ENCODE data around the gene NME3.

The NME3 gene

DNA sequence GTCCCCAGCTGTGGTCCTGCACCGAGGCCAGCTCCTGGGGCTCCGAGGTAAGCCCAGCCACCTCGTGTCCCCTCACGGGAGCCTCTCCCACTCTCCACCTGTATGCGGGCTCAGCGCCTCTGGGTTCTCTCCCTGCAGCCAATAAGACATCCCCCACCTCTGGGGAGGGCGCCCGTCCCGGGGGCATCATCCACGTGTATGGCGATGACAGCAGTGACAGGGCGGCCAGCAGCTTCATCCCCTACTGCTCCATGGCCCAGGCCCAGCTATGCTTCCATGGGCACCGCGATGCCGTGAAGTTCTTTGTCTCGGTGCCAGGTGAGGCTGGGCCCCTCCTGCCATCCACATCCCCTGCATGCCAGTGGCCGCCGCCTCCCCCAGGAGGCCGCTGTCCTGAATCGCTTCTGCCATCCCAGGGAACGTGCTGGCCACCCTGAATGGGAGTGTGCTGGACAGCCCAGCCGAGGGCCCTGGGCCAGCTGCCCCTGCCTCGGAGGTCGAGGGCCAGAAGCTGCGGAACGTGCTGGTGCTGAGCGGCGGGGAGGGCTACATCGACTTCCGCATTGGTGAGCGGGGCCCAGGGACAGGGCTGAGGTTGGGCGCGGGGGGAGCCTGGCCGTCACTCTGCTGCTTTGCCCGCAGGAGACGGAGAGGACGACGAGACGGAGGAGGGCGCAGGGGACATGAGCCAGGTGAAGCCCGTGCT, 3.1 kb downstream of the NME3 start:
- DNase-seq, result no peak

DNA sequence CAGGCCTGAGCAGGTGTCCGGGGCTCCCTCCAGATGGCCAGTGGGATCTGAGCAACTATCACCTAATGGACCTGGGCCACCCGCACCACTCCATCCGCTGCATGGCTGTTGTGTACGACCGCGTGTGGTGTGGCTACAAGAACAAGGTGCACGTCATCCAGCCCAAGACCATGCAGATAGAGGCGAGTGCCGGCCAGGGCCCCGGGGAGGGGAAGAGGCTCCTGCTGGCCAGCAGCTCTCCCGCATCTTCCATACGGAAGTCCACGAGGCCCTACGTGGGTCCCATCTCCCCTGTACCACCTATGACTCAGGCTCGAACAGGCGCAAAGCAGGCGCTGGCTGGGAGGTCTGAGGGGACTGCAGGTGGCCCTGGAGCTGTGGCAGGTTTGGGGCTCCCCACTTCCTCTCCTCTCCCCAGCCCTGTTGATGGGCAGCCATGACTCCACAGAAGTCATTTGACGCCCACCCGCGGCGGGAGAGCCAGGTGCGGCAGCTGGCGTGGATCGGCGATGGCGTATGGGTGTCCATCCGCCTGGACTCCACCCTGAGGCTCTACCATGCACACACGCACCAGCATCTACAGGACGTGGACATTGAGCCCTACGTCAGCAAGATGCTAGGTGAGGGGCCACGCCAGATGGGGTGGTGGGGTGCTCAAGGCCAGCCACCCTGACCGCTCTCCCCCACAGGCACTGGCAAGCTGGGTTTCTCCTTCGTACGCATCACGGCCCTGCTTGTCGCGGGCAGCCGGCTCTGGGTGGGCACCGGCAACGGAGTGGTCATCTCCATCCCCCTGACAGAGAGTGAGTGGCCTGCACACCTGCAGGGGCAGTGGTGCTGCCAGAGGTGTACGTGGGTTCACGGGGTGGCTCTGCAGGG, 4.0 kb downstream of the NME3 start:
- DNase-seq, result no peak

DNA sequence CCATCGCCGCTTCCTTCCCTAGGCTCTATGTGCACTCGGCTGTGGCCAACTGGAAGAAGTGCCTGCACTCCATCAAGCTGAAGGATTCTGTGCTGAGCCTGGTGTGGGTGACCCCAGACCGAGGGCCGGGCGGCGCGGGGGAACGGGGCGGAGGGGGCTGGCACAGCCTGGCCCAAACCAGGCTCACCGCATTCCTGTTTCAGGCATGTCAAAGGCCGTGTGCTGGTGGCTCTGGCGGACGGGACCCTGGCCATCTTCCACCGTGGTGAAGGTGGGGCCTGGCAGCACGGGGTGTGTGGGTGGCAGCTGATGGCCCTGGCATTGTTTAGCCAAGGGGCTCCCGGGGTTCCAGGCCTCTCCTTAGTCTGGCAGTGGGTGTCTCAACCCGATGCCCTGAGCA, 4.6 kb downstream of the NME3 start:
- no peak for DNase-seq

DNA sequence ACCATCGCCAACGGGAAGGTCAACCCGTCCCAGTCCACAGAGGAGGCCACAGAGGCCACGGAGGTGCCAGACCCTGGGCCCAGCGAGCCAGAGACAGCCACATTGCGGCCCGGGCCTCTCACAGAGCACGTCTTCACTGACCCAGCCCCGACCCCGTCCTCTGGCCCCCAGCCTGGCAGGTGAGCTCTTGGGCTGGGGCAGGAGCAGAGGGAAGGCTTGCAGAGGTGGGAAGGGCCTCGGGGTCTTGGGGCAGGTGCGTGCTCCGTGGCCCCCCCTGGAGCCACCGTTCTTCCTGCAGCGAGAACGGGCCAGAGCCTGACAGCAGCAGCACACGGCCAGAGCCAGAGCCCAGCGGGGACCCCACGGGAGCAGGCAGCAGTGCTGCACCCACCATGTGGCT, 5.1 kb downstream of the NME3 start:
- no peak for DNase-seq

DNA sequence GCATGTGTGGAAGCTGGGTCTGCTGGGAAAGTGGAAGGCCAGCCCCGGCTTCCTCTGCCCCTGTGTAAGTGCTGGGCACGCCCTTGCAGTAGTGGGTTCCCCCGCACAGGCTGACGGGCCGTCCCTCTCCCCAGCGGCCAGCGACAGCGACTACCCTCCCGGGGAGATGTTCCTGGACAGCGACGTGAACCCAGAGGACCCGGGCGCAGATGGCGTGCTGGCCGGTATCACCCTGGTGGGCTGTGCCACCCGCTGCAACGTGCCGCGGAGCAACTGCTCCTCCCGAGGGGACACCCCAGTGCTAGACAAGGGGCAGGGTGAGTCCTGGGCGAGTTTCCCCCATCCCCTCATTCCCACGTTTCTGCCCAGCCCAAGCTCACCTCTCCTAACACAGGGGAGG, 5.5 kb downstream of the NME3 start:
- no peak for DNase-seq

DNA sequence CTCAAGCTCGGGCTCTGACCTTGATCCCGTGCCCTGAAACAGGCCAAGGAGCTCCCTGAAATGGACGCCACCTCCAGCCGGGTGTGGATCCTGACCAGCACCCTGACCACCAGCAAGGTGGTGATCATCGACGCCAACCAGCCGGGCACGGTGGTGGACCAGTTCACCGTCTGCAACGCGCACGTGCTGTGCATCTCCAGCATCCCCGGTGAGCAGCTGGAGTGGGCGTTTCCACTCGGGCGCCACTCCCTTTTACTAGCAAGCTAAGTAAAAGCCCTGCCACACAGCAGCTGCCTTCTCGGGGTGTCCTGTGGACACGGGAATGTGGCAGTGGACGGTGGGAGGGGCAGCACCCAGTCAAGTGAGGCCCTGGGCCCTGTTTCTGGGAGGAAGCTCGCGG, 6.4 kb downstream of the NME3 start:
- DNase-seq, result no peak

DNA sequence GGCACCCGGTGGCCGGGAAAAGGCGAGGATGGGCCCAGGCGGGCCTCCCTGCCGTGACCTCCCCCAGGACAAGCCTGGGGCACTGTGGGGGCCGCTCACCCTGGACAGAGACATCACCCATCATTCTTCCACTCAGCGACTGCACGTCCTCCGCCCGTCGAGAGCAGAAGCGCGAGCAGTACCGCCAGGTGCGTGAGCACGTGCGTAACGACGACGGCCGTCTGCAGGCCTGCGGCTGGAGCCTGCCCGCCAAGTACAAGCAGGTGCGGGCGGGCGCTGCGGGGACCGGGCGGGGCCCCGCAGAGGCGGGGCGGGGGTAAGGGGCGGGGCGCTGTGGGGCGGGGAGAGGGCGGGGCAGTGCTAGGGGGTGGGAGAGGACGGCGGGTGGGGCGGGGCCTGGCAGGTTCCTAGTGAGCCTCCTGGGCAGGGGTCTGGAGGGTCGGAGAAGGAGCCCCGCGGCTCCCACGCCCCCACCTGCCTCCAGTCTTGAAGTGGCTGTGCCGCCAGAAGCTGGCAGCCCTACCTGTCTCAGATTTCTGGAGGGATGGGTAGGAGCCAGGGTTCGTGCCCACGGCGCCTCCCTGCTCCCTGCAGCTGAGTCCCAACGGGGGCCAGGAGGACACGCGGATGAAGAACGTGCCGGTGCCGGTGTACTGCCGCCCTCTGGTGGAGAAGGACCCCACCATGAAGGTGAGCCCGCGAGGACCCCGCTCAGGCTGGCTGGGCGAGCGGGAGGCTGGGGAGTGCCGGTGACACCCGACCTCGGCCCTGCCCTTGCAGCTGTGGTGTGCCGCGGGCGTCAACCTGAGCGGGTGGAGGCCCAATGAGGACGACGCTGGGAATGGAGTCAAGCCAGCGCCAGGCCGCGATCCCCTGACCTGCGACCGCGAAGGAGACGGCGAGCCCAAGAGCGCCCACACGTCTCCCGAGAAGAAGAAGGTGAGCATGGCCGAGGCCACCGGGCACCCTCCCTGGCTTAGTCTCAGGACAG, 7.5 kb downstream of the NME3 start:
- no peak for DNase-seq

DNA sequence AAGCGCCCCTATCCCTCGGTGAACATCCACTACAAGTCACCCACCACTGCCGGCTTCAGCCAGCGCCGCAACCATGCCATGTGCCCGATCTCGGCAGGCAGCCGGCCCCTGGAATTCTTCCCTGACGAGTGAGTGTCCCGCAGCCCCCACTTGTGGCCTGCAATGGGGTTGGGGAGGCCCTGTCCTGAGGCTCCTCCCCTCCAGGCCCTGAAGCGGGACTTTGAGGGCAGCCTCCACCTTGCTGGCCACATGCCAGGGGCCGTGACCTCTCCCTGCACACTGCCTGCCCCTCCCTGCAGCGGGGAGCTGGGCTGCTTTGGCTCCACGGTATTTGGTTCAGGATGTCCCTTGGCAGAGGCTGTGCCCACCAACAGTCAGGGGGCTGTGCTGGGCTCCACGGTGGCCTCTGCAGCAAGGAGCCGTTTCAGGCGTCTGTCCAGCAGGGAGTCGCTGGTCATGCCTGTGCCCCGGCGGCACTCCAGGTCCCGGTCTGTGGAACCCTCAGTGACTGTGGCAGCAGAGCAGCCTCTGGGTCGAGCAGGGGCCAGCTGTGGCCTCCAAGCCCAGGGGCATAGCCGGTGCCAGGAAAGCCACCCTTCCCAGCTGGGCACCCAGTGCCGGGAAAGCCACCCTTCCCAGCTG, 8.3 kb downstream of the NME3 start:
- DNase-seq, result no peak

DNA sequence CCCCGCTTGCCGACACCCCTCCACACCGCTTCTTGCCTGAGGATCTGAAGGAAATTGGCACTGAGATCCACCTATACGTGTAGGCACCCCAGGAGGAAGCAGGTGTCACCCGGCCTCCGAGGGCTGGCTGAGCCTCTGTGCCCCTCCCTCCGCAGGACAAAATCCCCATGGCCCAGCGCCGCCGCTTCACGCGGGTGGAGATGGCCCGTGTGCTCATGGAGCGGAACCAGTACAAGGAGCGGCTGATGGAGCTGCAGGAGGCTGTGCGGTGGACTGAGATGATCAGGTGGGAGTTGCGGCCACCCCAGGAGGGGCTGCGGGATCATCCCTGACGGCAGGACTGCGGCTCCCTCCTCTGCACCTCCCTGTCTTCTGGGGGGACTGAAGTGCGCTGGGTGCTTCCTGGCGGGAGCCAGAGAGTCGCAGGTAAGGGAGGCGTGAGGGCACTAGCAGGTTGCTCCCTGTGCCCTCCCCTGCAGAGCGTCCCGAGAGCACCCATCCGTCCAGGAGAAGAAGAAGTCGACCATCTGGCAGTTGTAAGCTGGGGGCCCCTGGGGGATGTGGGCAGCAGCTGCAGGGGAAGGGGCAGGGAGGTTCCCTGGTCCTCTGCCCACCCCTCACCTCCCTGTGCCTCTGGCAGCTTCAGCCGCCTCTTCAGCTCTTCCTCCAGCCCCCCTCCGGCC, 9.0 kb downstream of the NME3 start:
- DNase-seq, result no peak

DNA sequence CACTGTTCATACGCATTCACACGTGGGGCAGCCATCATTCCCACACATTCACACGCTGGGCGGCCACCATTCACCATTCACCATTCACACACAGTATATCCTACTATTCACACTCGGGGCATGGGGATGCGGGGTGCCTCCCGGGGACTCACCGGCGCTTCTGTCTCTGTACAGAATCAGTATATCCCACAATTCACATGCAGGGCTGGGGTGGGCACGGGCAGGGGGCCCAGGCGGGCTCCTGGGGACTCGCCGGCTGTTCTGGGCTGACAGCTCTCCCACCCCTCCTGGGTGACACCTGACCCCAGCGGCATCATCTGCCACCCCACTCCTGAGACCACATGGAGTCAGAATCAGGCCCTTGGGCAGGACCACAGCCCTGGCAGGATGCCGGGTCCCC, 9.6 kb downstream of the NME3 start:
- no peak for DNase-seq

DNA sequence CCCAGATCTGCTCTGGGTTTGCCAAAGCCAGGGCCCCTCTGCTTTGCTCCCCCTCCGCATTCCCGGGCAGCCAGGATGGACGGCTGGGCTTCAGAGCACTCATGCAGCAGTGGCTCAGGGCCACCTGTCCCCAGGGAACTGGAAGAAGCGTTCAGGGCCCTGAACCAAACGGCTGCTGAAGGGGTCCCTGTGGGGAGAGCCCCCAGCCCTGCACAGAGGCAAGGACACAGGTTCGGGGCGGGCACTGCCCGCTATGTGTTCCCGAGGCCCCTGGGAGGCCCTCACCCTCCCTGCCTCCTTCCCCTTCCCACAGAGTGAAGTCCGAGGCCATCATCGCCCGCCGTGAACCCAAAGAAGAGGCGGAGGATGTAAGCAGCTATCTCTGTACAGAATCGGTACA, 10.4 kb downstream of the NME3 start:
- no peak for DNase-seq

DNA sequence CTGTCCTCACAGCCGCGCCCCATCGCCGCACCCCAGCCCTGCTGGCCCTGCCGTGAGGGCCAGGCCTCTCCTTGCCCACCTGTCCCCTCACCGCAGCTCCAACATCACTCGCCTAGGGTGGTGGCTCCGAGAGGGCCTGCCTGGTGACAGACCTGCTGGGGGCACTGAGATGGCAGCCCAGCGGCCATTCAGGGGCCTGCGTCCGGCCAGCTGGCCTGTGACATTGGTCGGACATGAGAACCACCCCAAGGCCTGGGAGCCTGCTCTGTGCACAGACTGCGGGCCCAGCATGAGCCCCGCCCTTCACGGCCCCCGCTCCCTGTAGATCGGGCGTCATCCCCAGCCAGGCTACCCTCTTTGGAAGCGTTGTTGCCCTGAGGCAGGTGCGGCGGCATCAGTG, 11.8 kb downstream of the NME3 start:
- DNase-seq, result no peak

DNA sequence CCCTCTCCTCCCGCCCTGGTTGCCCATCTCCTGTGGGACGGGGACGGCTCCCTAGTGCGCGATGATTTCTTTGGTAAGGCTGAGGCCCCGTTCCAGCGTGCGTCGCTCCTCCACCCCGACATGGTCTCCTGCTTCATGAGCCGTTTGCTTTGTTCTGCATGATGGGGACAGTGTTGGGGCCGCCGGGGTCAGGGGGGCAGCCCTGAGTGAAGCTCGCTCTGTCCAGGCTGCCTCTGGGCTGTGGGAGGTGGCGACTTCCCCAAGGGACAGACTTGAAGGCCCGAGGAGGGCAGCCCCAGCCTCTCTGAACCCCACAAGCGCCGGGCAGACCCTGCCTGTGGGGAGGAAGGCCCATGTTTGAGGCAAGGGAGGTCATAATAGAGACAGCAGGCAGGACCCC, 12.4 kb downstream of the NME3 start:
- DNase-seq, result no peak

DNA sequence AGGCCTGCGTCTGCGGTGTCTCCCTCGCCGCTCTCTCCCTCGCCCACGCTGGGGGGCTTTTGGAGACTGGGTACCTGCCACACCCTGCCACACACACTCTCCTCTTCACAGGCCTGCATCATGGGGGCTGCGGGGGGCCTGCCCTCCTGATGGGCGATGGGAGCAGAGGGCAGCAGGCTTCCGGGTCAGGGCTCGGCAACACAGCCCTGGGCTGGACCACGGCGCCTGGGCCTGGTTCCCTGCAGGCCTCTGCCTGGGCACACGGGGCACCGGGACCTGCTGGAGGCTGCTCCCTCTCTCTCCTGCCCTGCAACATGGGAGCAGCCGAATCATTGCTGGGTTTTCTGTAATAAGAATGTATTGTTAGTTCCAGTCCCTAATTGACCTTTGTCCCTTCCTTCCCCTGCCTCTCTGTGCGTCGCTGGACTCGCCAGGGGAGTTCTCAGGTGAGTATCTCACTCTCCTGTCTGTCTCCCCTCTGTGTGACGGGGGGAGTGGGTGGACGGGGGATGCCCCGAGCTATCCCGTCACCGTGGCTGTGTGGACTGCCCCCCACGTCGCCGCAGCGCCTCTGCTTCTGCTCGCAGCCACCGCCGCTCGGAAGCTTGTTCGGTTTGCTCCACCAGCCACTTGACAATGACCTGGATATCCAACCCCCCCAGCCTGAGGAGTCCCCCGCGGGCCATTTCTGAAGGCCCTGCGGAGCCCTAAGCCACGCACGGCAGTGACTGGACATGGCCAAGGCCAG, 13.5 kb downstream of the NME3 start:
- DNase-seq, result no peak

DNA sequence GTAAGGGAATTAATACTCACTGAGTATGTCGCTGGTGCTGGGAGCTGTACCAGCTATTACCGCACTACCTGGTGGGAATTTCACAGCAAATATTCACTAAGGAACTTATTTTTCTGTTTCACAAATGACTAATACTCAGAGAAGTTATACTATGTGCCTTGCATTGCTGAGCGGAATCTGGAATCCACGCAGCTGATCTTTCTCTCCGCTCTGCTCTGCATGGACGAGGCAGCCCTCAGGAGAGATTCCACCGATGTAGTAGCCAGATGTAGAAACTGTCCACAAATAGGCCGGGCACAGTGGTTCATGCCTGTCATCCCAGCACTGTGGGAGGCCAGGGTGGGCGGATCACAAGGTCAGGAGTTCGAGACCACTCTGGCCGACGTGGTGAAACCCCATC, 17.1 kb downstream of the NME3 start:
- DNase-seq, result no peak

DNA sequence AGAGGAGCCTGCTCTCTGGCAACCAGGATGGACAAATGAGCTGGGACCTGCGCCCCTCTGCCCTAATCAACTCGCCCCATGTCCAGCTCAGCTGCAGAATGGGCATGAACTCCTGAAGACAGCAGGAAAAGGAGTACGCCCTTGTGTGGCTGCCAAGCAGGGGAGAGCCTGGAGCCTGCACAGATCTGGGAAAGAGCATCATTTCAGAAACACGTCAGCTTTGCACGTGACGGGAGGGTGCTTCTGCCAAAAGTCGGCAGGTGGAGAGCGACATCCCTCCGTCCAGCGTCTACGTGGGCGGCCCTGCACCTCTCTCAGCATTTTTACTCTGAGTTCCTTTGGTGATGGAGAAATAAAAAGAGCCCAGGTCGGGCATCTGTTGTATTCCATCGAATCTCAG, 18.5 kb downstream of the NME3 start:
- DNase-seq, result no peak

DNA sequence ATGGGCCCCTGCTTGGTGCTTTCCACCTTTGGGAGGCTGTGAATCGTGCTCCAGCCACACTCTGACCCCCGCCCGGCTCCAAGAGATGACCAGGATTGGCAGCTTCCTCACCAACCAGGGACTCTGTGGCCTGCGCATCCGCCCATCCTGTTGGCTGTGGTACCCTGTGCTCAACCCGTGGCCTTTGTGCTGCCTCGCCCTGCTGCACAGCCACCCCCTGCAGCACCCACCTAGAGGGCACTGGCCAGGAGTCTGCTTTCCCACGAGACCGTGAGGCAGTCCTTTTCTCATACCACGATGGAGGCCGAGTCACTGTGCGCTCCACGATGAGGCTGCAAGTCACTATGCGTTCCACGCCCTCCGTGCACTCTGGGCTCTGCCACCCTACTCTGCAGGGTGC, 19.4 kb downstream of the NME3 start:
- no peak for DNase-seq

DNA sequence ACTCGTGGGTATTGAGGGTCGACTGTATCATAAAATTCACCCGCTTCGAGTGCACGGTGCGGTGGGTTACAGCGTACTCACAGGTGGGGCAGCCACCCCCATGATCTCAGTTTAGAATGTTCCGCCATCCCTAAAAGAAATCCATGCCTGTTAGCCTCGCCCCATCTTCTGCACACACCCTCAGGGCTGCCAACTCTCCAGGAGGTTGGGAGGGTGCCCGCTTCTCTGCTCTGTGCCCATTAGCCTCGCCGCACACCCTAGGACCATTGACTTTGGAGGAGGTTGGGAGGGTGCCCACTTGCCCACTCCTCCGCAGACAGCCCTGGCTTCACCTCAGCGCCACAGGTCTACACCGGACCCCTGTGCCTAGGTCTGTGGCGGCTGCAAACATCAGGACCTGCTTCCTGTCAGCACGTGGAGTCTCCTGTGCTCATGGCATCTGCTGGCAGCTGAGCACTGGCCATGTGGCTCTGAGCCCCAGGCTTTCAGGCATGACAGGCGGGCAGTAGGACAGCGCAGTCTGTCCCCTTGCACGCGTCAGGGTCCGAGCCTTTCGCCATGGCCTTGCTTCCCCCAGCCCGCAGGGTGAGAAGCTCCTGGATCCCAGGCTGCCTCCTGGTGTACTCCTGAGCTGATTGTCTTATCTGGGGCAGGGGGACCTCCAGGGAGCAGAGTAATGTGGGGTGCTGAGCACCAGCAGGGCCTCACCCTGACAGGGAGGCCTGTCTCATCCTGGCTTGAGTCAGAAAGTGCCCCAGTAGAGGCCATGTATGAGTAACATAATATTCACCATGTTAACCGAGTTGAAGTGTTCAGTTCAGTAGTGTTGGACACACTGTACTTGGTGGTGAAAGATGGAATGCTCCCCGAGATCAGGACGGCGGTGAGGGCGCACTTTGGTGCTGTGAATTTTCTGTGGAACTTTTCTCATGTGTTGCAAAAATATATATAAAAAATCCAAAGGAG, 21.9 kb downstream of the NME3 start:
- DNase-seq, result no peak

DNA sequence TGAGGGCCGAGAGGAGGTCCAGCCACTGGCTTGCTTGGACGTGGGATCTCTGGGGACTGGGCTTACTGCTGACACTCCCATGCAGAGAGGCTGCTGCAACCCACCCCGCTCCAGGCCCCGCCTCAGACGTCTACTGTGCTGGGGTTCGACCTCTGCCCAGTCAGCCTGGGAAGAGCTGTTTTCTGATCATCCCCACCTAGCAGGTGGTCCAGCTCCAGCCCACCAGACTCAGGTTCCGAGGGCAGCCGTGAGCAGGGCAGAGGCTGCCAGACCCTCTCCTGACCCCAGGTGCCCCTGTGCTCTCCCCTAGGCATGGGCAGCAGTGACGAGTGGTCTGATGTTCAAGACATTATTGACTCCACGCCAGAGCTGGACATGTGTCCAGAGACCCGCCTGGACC, 23.4 kb downstream of the NME3 start:
- no peak for DNase-seq

DNA sequence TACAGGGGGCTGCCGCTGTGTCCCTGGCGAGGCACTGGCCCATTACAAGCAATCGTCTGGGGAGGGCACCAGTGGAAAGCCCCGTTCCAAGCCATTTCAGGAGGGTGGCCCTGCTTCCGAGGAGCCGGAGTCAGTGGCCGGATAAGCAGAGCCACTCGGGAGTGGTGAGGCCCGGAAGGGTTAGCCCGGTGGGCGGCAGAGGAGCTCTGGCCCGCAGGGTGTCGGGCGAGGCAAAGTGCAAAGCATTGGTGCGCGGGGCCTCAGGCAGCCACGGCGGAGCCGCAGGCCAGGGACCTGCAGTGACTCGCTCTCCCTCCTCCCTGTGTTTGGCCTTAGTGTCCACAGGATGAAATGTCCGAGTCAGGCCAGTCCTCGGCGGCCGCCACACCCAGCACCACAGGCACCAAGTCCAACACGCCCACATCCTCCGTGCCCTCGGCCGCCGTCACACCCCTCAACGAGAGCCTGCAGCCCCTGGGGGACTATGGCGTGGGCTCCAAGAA, 24.6 kb downstream of the NME3 start:
- DNase-seq, result no peak

Measured in kidney glomerular epithelial cell (primary cell).